T-helper 1 cell treated with Interleukin-12 subunit alpha and Interleukin-12 subunit beta and Interleukin-4 antibody, amounts not matched to agents 30 μg/mL and 1 μg/mL, for 36 hours (primary cell): ENCODE measurements around the gene THAP9.

Source experiments
- H3K27ac Mint-ChIP-seq: one replicate; pipeline ENCODE4 v1.8.0; 2021; ENCODE audit warnings: mild to moderate bottlenecking, mixed read lengths
- H3K27me3 Mint-ChIP-seq: one replicate; pipeline ENCODE4 v1.8.0; 2021; ENCODE audit warnings: low read depth, mixed read lengths
- H3K36me3 Mint-ChIP-seq: one replicate; pipeline ENCODE4 v1.8.0; 2021; ENCODE audit warnings: low read depth, mixed read lengths
- H3K4me1 Mint-ChIP-seq: one replicate; pipeline ENCODE4 v1.8.0; 2021; ENCODE audit warnings: low read depth, mixed read lengths
- H3K4me3 Mint-ChIP-seq: one replicate; pipeline ENCODE4 v1.8.0; 2021; ENCODE audit warnings: mild to moderate bottlenecking, moderate library complexity, mixed read lengths
- H3K9me3 Mint-ChIP-seq: one replicate; pipeline ENCODE4 v1.8.0; 2021; ENCODE audit warnings: mixed read lengths

The THAP9 gene

DNA sequence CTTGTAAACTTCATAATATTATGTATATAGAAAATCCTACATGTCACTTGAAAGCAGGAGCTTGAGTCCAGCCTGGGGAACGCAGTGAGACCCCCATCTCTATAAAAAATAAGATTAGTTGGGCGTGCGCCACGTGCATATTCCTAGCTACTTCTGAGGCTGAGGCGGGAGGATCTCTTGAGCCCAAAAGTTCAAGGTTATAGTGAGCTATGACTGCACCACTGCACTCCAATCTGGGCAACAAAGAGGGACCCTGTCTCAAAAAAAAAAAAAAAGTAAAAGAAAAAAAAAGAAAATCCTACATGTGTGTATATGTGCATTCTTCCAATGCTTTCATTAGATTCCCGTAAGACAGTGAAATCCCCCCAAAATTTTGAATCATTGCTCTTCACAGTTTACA is 11.2 kb upstream of the THAP9 start:
- no peaks in the 10 kb centered on the region for H3K9me3 Mint-ChIP-seq
- peaks cover 36% of the 10 kb centered on the region for H3K4me1 Mint-ChIP-seq
- no peaks in the 10 kb centered on the region for H3K27me3 Mint-ChIP-seq
- peak overlapping the region; percentile 88 for H3K4me3 Mint-ChIP-seq
- H3K36me3 Mint-ChIP-seq: peaks cover 9% of the 10 kb centered on the region
- H3K27ac Mint-ChIP-seq: peak overlapping the region; percentile 97

DNA sequence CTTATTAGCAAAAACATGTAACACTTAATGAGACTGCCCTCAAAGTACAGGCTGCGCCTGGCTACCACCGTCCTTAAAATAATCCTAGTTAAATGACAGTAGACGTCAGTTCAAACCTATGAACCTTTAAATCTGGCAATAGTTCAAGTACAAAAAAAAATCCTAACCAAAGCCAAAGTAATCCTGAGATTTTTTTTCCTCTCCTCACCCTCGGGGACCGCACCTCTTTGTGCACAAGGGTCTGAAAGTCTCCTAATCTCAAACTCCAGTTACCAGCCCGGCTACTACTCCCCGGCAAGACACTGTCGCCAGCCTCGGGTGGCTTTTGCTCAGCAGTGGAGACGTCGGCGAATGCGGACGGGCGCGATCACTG is 10.0 kb upstream of the THAP9 start:
- Mint-ChIP-seq H3K27me3 (no peaks in the 10 kb centered on the region), H3K36me3 (peaks cover 11% of the 10 kb centered on the region), H3K27ac (peak overlapping the region; percentile 97), H3K9me3 (no peaks in the 10 kb centered on the region), H3K4me1 (peaks cover 37% of the 10 kb centered on the region), H3K4me3 (peak overlapping the region; percentile 88)

DNA sequence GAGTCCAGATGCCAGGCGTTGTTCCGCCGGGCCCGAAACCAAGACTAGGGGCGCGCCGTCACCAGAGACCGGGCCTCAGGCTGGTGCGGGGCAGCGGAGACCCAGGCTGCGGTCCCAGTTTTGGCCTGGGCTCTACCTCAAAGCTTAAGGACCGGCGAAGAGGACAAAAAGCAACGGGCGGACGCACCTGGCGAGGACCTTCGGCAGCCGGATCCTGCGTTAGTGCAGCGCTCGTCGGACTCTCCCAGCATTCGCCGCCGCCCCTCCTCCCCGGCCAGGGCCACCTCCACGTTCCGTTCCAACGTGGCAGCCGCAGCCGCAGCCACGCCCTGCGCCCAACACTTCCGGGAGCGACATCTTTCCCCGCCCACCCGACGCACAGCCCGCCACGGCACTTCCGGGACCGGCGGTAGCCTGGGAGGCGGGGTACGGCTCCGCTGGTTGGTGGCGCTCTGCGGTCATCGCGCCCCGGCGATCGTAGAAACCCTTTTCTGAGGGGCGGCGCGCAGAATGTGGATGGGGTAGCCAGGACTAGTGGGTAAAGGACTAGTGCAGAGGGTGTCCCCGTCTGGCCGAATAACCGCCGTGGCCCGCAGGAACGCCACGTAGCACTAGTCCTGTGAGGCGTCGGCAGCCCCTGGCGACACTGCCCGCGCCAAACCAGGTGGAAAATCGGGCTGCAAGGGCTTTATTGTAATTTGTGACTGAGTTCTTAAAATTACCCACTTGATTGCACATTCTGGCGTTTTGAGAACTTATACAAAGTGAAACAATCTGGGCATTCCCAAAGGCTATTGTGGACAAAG is 9.4 kb upstream of the THAP9 start, which contains the start of gene SEC31A:
SEC31A (minus strand) TSS at position 253 of the 806 bp plus-strand sequence. CDS start 9,217 bp downstream, outside the sequence.
- Mint-ChIP-seq H3K4me3 (peak within 1 kb of the TSS; percentile 88), H3K27ac (peak within 1 kb of the TSS; percentile 97), H3K4me1 (peaks cover 34% of the 10 kb centered on the region), H3K9me3 (no peaks in the 10 kb centered on the region), H3K27me3 (no peaks in the 10 kb centered on the region), H3K36me3 (peaks cover 13% of the 10 kb centered on the region)

DNA sequence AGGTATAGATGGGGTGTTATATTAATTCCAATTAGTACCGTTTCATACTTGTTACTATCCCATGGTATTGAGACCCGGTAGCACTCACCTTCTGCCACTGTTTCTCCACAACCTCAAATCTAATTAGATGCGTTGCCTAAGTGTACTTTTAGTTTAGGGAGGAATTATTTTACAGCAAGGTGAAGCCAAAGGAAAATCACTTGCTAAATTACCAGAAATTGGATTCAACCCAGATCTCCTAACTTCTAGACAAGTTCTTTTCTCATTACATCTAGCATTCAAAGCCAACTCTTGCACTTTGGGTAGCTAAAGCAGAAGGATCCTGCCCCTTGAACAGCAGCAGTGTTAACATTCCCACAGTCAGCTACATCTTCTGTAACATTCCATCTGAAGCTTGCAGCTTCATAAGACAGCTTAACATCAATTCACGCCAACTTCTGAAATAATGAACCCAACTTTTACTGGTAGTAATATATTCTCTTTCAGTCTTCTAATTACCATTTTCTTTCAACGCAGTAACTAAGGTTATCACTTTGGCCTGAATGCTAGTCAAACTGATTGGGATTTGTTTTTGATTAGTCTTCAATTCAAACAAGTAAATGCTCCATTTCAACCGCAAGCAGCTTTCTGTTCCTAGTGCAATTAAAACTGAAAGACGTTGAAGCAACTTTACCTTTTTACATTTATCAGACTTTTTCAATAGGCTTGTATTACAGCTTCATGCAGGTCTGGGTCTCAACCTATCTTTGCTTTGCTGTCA is 8.6 kb upstream of the THAP9 start:
- peaks cover 16% of the 10 kb centered on the region for H3K36me3 Mint-ChIP-seq
- no peaks in the 10 kb centered on the region for H3K27me3 Mint-ChIP-seq
- H3K4me1 Mint-ChIP-seq: peaks cover 33% of the 10 kb centered on the region
- peak overlapping the region; percentile 97 for H3K27ac Mint-ChIP-seq
- H3K4me3 Mint-ChIP-seq: peak overlapping the region; percentile 88
- H3K9me3 Mint-ChIP-seq: no peaks in the 10 kb centered on the region

DNA sequence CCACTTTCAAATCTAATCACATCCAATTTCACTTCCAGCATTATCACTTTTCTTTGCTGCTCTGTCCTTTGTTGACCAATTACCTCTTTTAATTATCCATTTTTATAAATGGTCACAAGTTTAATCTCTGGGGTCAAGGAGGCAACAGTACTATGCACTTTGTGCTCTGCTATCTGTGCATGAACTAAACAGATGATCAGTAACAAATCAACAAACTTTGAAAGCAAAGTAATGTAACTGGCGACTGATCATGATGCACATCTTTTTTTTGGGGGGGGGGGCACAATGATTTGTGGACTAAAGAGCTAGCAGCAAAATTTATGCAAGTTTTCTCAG is 8.1 kb upstream of the THAP9 start:
- peak overlapping the region; percentile 37 for H3K4me3 Mint-ChIP-seq

DNA sequence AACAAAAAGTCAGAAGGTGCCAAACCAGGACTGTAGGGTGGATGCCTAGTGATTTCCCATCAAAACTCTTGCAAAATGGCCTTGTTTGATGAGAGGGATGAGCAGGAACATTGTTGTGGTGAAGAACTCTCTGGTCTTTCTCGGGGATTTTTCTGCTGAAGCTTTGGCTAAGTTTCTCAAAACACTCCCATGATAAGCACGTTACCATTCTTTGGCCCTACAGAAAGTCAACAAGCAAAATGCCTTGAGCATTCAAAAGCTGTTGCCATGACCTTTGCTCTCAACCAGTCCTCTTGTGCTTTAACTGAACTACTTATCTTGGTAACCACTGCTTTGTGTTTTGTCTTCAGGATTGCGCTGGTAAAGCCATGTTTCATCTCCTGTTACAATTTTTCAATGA is 6.6 kb upstream of the THAP9 start:
- no peaks in the 10 kb centered on the region for H3K27me3 Mint-ChIP-seq
- H3K4me3 Mint-ChIP-seq: no peak overlapping the region
- no peaks in the 10 kb centered on the region for H3K9me3 Mint-ChIP-seq
- no peak overlapping the region for H3K27ac Mint-ChIP-seq
- peaks cover 43% of the 10 kb centered on the region for H3K4me1 Mint-ChIP-seq
- peaks cover 22% of the 10 kb centered on the region for H3K36me3 Mint-ChIP-seq

More for the DNA sequence above, 8.1 kb upstream of the THAP9 start:
- peaks cover 34% of the 10 kb centered on the region for H3K4me1 Mint-ChIP-seq
- peak overlapping the region; percentile 17 for H3K27ac Mint-ChIP-seq
- no peaks in the 10 kb centered on the region for H3K27me3 Mint-ChIP-seq
- H3K9me3 Mint-ChIP-seq: no peaks in the 10 kb centered on the region
- peaks cover 18% of the 10 kb centered on the region for H3K36me3 Mint-ChIP-seq

DNA sequence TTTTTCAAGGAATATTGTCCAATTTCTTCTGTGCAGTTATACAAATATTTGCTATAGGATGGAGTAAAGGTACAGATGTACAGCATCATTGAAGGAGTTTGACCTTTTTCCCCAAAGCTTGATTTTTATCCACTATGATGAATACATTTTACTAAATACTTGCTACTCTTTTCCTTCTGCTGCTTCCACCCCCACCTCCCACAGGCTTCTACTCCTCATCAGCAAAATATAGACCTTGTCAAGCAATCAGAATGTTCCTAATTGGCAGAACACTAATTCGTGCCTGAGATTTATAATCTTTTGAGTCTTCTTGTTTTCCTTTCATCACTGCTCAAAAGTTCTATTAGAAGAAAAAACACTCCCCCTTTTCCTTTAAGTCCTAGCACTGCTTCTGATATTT is 3.8 kb upstream of the THAP9 start:
- Mint-ChIP-seq H3K36me3 (peaks cover 22% of the 10 kb centered on the region), H3K27ac (no peak overlapping the region), H3K4me1 (peaks cover 30% of the 10 kb centered on the region), H3K27me3 (no peaks in the 10 kb centered on the region), H3K4me3 (no peak overlapping the region), H3K9me3 (no peaks in the 10 kb centered on the region)

DNA sequence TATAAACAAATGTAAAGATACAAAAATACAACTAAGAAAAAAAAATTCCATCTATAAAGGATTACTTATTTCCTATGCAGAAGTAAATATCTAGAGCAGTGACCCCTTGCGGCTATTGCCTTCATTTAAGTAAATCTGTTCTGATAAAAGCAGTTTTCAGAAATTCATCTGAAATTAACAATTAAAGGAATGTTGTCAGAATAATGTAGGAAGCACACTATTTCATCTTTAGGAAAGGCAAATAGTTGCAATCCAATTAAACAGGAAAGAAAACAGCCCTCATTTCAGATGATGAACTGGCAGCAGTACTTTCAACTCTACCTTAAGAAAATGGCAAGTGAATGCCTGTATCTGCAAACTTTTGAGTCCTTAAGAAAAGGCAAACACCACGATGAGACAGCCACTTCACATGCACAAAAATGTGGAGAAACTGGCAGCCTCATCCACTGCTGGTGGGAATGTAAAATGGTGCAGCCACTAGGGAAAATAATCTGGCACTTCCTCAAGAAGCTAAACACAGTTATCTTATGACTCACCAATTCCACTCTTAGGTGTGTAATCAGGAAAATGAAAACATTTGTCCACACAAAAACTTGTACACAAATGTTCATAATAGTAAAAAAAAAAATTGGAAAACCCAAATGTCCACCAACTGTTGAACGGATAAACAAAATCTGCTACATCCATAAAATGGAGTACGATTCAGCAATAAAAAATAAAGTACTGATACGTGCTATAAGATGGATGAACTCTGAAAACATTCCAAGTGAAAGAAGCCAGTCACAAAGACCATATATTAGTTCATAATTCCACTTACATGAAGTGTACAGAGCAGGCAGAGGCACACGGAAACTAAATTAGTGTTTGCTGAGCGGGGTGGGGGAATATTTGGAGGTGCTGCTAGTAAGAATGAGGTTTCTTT is 2.0 kb upstream of the THAP9 start:
- Mint-ChIP-seq H3K36me3 (peaks cover 22% of the 10 kb centered on the region), H3K27me3 (no peaks in the 10 kb centered on the region), H3K9me3 (no peaks in the 10 kb centered on the region), H3K4me3 (no peak overlapping the region), H3K4me1 (peaks cover 25% of the 10 kb centered on the region), H3K27ac (no peak overlapping the region)

DNA sequence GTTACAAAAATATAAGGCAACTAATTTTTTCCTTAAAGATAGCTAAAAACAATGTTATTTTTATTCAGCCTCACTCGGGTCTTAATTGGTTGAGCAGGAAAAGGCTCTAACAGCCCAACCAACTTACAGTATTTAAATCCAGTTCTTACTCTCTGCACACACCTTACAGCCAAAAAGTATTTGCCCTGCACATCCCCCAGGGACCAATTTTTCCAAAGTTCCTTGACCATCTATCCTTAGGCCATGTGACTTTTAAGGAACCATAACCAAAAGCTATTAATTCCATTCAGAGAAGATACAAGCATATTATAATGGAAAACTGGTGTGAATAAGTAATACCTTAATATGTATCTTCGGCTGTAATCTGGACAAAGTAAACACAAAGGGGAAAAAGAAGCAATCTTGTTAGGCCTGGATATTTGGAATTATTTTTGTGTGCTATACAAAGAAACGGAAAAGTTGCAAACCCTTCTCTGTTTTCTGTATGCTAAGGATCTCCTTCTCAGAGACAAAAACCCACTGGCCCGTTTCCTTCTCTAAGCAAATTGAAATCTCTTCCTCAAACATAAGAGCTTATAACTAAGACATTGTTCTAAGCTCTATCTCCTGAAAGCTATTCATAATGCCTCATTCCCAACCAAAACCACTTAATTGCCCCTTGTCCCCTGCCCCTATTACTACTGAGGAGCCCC is 1.0 kb upstream of the THAP9 start:
- peaks cover 18% of the 10 kb centered on the region for H3K36me3 Mint-ChIP-seq

DNA sequence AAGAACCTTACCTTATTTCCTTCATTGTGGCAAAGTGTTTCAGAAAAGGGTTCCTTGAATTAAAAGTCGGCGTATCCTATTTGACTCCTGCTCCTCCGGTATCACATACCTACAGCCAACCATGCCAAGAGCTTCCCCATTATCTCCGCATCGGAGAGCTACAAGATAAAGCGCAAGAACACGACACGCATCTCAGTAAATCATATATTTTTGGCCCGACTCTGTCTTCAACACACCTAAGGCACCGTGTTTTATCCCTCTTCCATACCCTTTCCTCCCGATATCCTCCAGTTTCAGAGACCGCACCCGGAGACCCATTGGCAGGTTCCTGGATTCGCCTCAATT is 497 bp upstream of the THAP9 start:
- Mint-ChIP-seq H3K27me3 (no peaks in the 10 kb centered on the region), H3K9me3 (no peaks in the 10 kb centered on the region), H3K27ac (no peak overlapping the region), H3K4me3 (no peak overlapping the region), H3K36me3 (peaks cover 16% of the 10 kb centered on the region), H3K4me1 (peaks cover 29% of the 10 kb centered on the region)

More for the DNA sequence above, 1.0 kb upstream of the THAP9 start:
- Mint-ChIP-seq H3K27ac (no peak overlapping the region), H3K9me3 (no peaks in the 10 kb centered on the region), H3K27me3 (no peaks in the 10 kb centered on the region), H3K4me1 (peaks cover 29% of the 10 kb centered on the region), H3K4me3 (no peak overlapping the region)

DNA sequence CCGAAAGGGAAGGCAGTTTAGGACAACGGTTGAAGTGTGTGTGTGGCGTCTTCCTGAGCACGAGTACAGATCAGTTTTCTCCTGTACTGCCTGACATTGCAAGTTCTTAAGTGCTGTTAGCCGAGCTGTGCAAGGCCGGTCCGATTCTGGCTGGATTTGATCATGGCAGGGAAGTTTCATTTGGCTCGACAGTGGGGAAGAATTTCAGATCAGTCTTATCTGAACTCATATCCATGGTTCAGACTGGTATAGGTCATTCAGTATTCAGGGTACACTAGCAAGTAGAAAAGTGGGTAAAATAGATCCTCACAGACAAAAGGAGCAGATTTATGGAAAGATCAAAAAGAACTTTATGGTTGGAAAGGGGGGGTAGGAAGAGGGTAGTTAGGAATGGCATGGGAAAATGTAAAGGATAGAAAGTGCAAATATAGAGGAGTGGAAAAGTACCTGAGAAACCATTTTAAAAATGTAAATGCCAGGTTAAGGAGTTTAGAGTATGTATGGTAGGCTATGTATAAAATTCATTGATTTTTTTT is 716 bp downstream of the THAP9 start:
- Mint-ChIP-seq H3K27ac (no peak overlapping the region), H3K27me3 (peaks cover 3% of the 10 kb centered on the region), H3K9me3 (no peaks in the 10 kb centered on the region), H3K36me3 (peaks cover 11% of the 10 kb centered on the region), H3K4me1 (peaks cover 31% of the 10 kb centered on the region), H3K4me3 (no peak overlapping the region)

DNA sequence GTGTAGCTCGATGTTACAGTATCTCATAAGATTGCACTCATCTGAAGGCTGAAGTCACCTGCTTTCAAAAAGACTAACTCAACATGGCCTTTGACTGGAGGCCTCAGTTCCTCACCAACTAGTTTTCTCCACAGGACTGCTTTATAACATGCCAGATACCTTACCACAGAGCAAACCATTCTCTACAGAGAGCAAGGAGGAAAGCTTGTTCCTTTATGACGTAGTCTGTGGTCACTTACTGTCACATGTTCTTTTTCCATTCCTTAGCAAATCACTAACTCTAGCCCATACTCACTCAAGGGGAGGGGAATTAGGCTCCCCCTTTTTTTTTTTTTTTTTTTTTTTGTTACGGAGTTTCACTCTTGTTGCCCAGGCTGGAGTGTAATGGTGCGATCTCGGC is 3.2 kb downstream of the THAP9 start:
- Mint-ChIP-seq H3K27me3 (peaks cover 3% of the 10 kb centered on the region), H3K36me3 (peaks cover 7% of the 10 kb centered on the region)

DNA sequence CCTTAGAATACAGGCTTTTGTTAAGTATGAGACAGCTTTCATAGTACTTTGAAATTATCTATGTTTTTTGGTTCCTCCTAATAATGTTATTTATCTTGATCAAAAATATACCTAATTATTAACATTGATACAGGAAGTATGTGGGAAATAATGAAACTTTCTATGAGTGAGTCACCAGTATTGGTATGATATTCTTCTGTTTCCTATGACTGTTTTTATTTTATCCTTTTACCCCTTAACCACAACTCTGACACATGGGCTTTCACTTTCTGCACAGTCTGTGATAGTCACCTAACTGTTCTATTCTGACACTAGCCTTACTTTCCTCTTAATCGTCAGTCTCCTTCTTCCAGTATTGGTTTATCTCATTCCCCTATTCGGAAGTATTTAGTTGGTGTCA is 4.7 kb downstream of the THAP9 start:
- H3K27ac Mint-ChIP-seq: peak overlapping the region; percentile 49
- H3K4me3 Mint-ChIP-seq: no peak overlapping the region
- H3K4me1 Mint-ChIP-seq: peaks cover 12% of the 10 kb centered on the region
- H3K36me3 Mint-ChIP-seq: peaks cover 7% of the 10 kb centered on the region
- H3K9me3 Mint-ChIP-seq: no peaks in the 10 kb centered on the region
- H3K27me3 Mint-ChIP-seq: peaks cover 3% of the 10 kb centered on the region

More for the DNA sequence above, 3.2 kb downstream of the THAP9 start:
- Mint-ChIP-seq H3K4me3 (no peak overlapping the region), H3K4me1 (peaks cover 16% of the 10 kb centered on the region), H3K27ac (peak overlapping the region; percentile 53), H3K9me3 (no peaks in the 10 kb centered on the region)

DNA sequence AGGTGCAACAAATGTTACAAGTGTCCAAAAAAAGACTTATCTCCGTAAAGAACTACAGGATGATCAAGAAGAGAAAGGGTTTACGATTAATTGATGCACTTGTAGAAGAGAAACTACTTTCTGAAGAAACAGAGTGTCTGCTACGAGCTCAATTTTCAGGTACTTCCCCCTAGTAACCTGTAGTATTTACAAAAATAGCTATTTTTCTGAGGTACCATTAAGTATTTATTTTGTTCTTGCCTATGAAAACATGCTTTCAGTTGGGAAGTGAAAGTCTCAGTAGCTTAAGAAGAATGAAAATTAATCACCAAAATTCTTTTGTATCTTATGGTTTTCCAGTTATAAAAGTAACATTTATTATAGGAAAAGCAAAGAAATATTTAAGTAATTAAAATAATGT is 5.9 kb downstream of the THAP9 start:
- peaks cover 3% of the 10 kb centered on the region for H3K27me3 Mint-ChIP-seq

More for the DNA sequence above, 5.9 kb downstream of the THAP9 start:
- Mint-ChIP-seq H3K9me3 (no peaks in the 10 kb centered on the region), H3K4me3 (no peak overlapping the region), H3K4me1 (peaks cover 12% of the 10 kb centered on the region), H3K36me3 (peaks cover 7% of the 10 kb centered on the region), H3K27ac (no peak overlapping the region)
